NT2/D1 (cell line): ENCODE measurements around the gene ERI3.

Experiments
- DNase-seq: peaks from one replicate; pipeline ENCODE4 v3.0.0-alpha.2; 2011; ENCODE audit warnings: low read depth, low spot score
- H3K27me3 ChIP-seq: 2 replicates; pipeline ENCODE4 v1.6.0; 2011; ENCODE audit warnings: mild to moderate bottlenecking; ENCODE audit not compliant: insufficient read length, insufficient read depth
- H3K36me3 ChIP-seq: 2 replicates; pipeline ENCODE4 v1.6.1; 2011; ENCODE audit warnings: mild to moderate bottlenecking, low read length, mixed read lengths; ENCODE audit not compliant: insufficient read depth, insufficient read length
- H3K4me1 ChIP-seq: 2 replicates; pipeline ENCODE4 v1.5.1; 2011; ENCODE audit not compliant: insufficient read depth, insufficient read length
- H3K4me3 ChIP-seq: 2 replicates; pipeline ENCODE4 v1.5.1; 2011; ENCODE audit warnings: low read depth; ENCODE audit not compliant: insufficient read length
- H3K9ac ChIP-seq: 2 replicates; pipeline ENCODE4 v1.6.0; 2011; ENCODE audit warnings: low read depth; ENCODE audit not compliant: insufficient read length
- H3K9me3 ChIP-seq: 2 replicates; pipeline ENCODE4 v1.5.1; 2011; ENCODE audit warnings: mild to moderate bottlenecking, low read length; ENCODE audit not compliant: insufficient read depth
- SUZ12 ChIP-seq: IDR thresholded peaks from 2 replicates; pipeline ENCODE4 v1.6.1; 2011; ENCODE audit not compliant: insufficient read length, insufficient read depth; ENCODE audit errors: extremely low read depth
- YY1 ChIP-seq: IDR thresholded peaks from 2 replicates; pipeline ENCODE4 v1.6.1; 2011; ENCODE audit not compliant: insufficient read length, insufficient read depth
- ZNF274 ChIP-seq: IDR thresholded peaks from 2 replicates; pipeline ENCODE4 v1.6.1; 2011; ENCODE audit warnings: mild to moderate bottlenecking, low read depth, low read length

Gene ERI3

GRCh38 chr1:44256762-44257554 lies 98.1 kb downstream of the ERI3 start:
- no peak for TF ChIP-seq SUZ12
- TF ChIP-seq ZNF274, result no peak
- no peak for TF ChIP-seq YY1
- Histone ChIP-seq H3K9ac (no peak overlapping the region), H3K27me3 (no peaks in the 10 kb centered on the region), H3K9me3 (no peaks in the 10 kb centered on the region), H3K4me3 (no peak overlapping the region), H3K4me1 (peaks cover 10% of the 10 kb centered on the region), H3K36me3 (peaks cover 30% of the 10 kb centered on the region)
- no peak for DNase-seq

GRCh38 chr1:44254392-44254910 lies 100.6 kb downstream of the ERI3 start:
- Histone ChIP-seq H3K36me3 (peaks cover 39% of the 10 kb centered on the region), H3K27me3 (no peaks in the 10 kb centered on the region), H3K4me1 (peaks cover 5% of the 10 kb centered on the region), H3K4me3 (no peak overlapping the region), H3K9ac (no peak overlapping the region), H3K9me3 (no peaks in the 10 kb centered on the region)
- TF ChIP-seq SUZ12 (no peak), ZNF274 (no peak), YY1 (no peak)
- no peak for DNase-seq

DNA sequence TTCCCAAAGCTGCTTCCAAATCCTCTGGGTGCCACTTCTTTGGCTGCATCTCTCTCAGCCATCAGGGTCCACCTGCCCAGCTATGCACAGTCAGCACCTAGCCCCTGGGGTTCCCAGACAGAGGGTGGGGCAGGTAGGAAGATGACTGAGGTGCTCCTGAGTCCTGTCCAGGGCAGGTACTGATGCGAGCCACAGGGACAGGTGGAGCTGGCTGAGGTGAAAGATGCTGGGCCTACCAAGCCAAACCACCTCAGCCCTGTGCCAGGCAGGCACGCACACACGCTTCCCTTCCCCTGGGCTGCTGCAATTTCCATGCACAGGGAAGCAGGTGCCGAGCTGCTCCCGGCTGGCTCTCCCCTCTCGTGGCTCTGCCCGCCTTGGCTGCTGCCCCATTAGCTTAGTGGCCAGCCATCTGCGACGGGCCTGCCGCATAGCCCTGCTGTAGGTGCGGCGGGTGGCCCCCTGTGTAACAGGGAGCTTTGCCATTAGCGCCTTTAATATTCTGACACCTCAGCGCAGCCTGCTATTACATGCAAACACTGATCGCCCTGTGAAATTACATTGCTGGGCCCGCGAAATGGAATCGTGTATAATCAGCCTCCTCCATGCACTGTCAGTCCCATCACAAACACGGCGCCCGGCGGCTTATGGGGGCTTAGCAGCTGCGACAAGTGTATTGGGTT lies 102.9 kb downstream of the ERI3 start:
- H3K27me3 ChIP-seq, result no peaks in the 10 kb centered on the region
- H3K4me3 ChIP-seq, result no peak overlapping the region
- TF ChIP-seq YY1, result no peak
- no peak for TF ChIP-seq SUZ12
- H3K36me3 ChIP-seq, result peaks cover 52% of the 10 kb centered on the region
- no peak for DNase-seq
- H3K4me1 ChIP-seq, result peaks cover 3% of the 10 kb centered on the region
- no peaks in the 10 kb centered on the region for H3K9me3 ChIP-seq
- no peak overlapping the region for H3K9ac ChIP-seq

DNA sequence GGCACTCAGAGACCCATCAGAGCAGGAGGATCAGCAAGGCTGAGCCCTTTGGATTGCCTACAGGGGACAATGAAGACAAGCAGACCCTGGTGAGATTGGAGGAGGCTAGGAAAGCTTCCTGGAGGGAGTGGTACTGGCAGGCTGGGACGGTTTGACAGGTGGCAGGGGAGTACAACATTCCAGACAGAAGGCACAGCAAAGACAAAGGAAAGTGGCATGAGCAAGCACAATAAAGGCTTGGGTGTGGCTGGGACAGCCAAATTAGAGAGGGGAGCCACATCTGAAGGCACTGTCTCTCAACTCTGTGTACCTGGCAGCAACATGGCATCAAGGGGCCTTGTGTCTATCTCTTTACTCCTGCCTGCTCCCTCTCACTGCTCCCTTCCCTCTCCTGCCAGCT lies 103.6 kb downstream of the ERI3 start:
- H3K4me3 ChIP-seq, result no peak overlapping the region
- H3K4me1 ChIP-seq, result peaks cover 3% of the 10 kb centered on the region
- TF ChIP-seq ZNF274, result no peak
- TF ChIP-seq SUZ12, result no peak
- no peak for TF ChIP-seq YY1
- H3K36me3 ChIP-seq, result peaks cover 53% of the 10 kb centered on the region
- no peak overlapping the region for H3K9ac ChIP-seq
- no peak for DNase-seq
- H3K27me3 ChIP-seq, result no peaks in the 10 kb centered on the region
- H3K9me3 ChIP-seq, result no peaks in the 10 kb centered on the region

DNA sequence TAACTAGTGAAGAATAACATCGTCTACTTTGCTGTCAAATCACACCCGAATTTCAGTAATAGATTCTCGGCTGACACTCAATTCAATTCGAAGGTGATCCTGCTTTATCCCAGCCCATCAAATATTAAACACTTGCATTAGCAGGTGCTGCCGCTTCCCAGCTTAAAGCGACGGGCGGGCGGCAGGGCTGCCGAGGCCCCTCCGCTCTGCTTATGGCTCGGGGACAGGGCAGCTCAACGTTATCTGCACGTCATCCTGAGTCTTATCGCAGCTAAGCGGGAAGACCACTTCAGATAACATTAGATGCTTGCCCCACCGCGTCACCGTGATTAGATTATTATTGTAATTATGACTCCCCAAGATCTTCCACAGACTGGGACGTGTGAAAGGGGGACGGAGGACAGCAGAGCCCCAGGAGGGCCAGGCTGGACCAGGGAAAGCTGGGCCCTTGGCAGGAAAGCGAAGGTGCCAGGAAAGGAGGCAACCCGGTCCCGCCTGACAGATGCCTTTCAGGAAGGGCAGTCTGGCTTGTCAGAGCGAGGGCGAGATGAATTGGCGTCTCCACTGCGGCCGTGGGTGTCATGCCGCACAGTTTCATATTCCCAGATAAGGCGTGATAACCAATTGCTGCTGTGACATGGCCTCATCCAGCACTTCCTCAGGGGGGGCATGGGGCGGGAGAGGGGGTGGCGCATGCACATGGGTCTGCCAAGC lies 104.8 kb downstream of the ERI3 start:
- H3K4me1 ChIP-seq, result peaks cover 3% of the 10 kb centered on the region
- H3K27me3 ChIP-seq, result no peaks in the 10 kb centered on the region
- DNase-seq, result no peak
- TF ChIP-seq ZNF274 (no peak), SUZ12 (no peak), YY1 (no peak)
- peaks cover 50% of the 10 kb centered on the region for H3K36me3 ChIP-seq
- no peaks in the 10 kb centered on the region for H3K9me3 ChIP-seq
- no peak overlapping the region for H3K4me3 ChIP-seq
- H3K9ac ChIP-seq, result no peak overlapping the region

GRCh38 chr1:44249543-44249942 lies 105.5 kb downstream of the ERI3 start:
- H3K4me1 ChIP-seq, result peaks cover 3% of the 10 kb centered on the region
- no peak overlapping the region for H3K4me3 ChIP-seq
- TF ChIP-seq ZNF274 (no peak), SUZ12 (no peak), YY1 (no peak)
- H3K27me3 ChIP-seq, result no peaks in the 10 kb centered on the region
- H3K36me3 ChIP-seq, result peaks cover 56% of the 10 kb centered on the region
- H3K9ac ChIP-seq, result no peak overlapping the region
- H3K9me3 ChIP-seq, result no peaks in the 10 kb centered on the region
- no peak for DNase-seq

GRCh38 chr1:44246806-44247205 lies 108.3 kb downstream of the ERI3 start:
- H3K27me3 ChIP-seq, result no peaks in the 10 kb centered on the region
- peaks cover 14% of the 10 kb centered on the region for H3K4me1 ChIP-seq
- DNase-seq, result no peak
- TF ChIP-seq SUZ12, result no peak
- TF ChIP-seq ZNF274, result no peak
- TF ChIP-seq YY1, result no peak
- no peak overlapping the region for H3K4me3 ChIP-seq
- no peaks in the 10 kb centered on the region for H3K9me3 ChIP-seq
- no peak overlapping the region for H3K9ac ChIP-seq
- H3K36me3 ChIP-seq, result peaks cover 70% of the 10 kb centered on the region
